ENCODE data around the gene ZFP91.

ZFP91 gene

GRCh38 chr11:58616594-58616993 is 37.7 kb downstream of the ZFP91 start:
- no peak overlapping the region for H3K23ac ChIP-seq (ENCODE audit: low read length)
- H3K9ac ChIP-seq (ENCODE audit: low read length), result no peak overlapping the region
- no peak overlapping the region for H2AFZ ChIP-seq (ENCODE audit: insufficient read depth, low read length, poor library complexity)
- no CpG with 5 or more reads among the region's 4 CpGs for WGBS (ENCODE audit: extremely low coverage, insufficient coverage, insufficient read length)
- H3K4ac ChIP-seq (ENCODE audit: low read depth, low read length), result no peak overlapping the region
- H2BK12ac ChIP-seq (ENCODE audit: low read length), result no peak overlapping the region
- no peaks in the 10 kb centered on the region for H3K27me3 ChIP-seq (ENCODE audit: insufficient read depth, low read length)
- H3K79me1 ChIP-seq (ENCODE audit: low read length), result no peaks in the 10 kb centered on the region
- no peaks in the 10 kb centered on the region for H3K9me3 ChIP-seq (ENCODE audit: insufficient read depth, low read depth, low read length)
- H4K12ac ChIP-seq (ENCODE audit: low read depth, low read length), result no peak overlapping the region
- no peak overlapping the region for H2BK5ac ChIP-seq (ENCODE audit: low read depth, low read length, poor library complexity)
- no peak overlapping the region for H3K4me3 ChIP-seq (ENCODE audit: low read depth, low read length)
- peaks cover 8 to 32% of the 10 kb centered on the region in 2 experiments for H3K36me3 ChIP-seq (ENCODE audit: control insufficient read depth in 1 of 2, insufficient read depth in 2 of 2, low read length in 2 of 2)
- H3K4me1 ChIP-seq (ENCODE audit: control insufficient read depth in 1 of 2, insufficient read depth in 2 of 2, low read length in 2 of 2), result no peaks in the 10 kb centered on the region
- H3K14ac ChIP-seq (ENCODE audit: low read length), result no peak overlapping the region
- no peak overlapping the region for H3K18ac ChIP-seq (ENCODE audit: low read length)
- no peak overlapping the region for H3K27ac ChIP-seq (ENCODE audit: low read depth, low read length)
- H2AK5ac ChIP-seq (ENCODE audit: low read length), result no peak overlapping the region
- DNase-seq, result no peak
- H2BK120ac ChIP-seq (ENCODE audit: insufficient read depth, low read length, poor library complexity), result no peak overlapping the region
- H4K8ac ChIP-seq (ENCODE audit: low read depth, low read length), result no peak overlapping the region
- H3K79me2 ChIP-seq (ENCODE audit: control insufficient read depth, insufficient read depth, low read length, poor library complexity), result no peaks in the 10 kb centered on the region
- no peak overlapping the region for H4K91ac ChIP-seq (ENCODE audit: low read depth, low read length)
- H3K4me2 ChIP-seq (ENCODE audit: low read length), result no peak overlapping the region

- H3K79me2 ChIP-seq (ENCODE audit: control insufficient read depth, insufficient read depth, low read length, poor library complexity), result no peaks in the 10 kb centered on the region
- H2BK5ac ChIP-seq (ENCODE audit: low read depth, low read length, poor library complexity), result no peak overlapping the region
- no peaks in the 10 kb centered on the region for H3K4me1 ChIP-seq (ENCODE audit: control insufficient read depth in 1 of 2, insufficient read depth in 2 of 2, low read length in 2 of 2)
- H4K8ac ChIP-seq (ENCODE audit: low read depth, low read length), result no peak overlapping the region
- H3K23ac ChIP-seq (ENCODE audit: low read length), result no peak overlapping the region
- peaks cover 11 to 31% of the 10 kb centered on the region in 2 experiments for H3K36me3 ChIP-seq (ENCODE audit: control insufficient read depth in 1 of 2, insufficient read depth in 2 of 2, low read length in 2 of 2)
- no peak overlapping the region for H4K91ac ChIP-seq (ENCODE audit: low read depth, low read length)
- H3K9ac ChIP-seq (ENCODE audit: low read length), result no peak overlapping the region
- no peak overlapping the region for H3K4ac ChIP-seq (ENCODE audit: low read depth, low read length)
- no peaks in the 10 kb centered on the region for H3K27me3 ChIP-seq (ENCODE audit: insufficient read depth, low read length)
- no peak for DNase-seq
- no CpG with 5 or more reads among the region's 4 CpGs for WGBS (ENCODE audit: extremely low coverage, insufficient coverage, insufficient read length)
- H3K14ac ChIP-seq (ENCODE audit: low read length), result no peak overlapping the region
- H3K27ac ChIP-seq (ENCODE audit: low read depth, low read length), result no peak overlapping the region
- H3K4me3 ChIP-seq (ENCODE audit: low read depth, low read length), result no peak overlapping the region
- no peak overlapping the region for H2BK12ac ChIP-seq (ENCODE audit: low read length)
- H3K79me1 ChIP-seq (ENCODE audit: low read length), result no peaks in the 10 kb centered on the region
- no peak overlapping the region for H3K4me2 ChIP-seq (ENCODE audit: low read length)
- no peak overlapping the region for H4K12ac ChIP-seq (ENCODE audit: low read depth, low read length)
- H3K9me3 ChIP-seq (ENCODE audit: insufficient read depth, low read depth, low read length), result no peaks in the 10 kb centered on the region
- H2BK120ac ChIP-seq (ENCODE audit: insufficient read depth, low read length, poor library complexity), result no peak overlapping the region
- H3K18ac ChIP-seq (ENCODE audit: low read length), result no peak overlapping the region
- H2AFZ ChIP-seq (ENCODE audit: insufficient read depth, low read length, poor library complexity), result no peak overlapping the region
- H2AK5ac ChIP-seq (ENCODE audit: low read length), result no peak overlapping the region
Observed at GRCh38 chr11:58617976-58618557, 39.2 kb downstream of the ZFP91 start.

- no peak overlapping the region for H2AK5ac ChIP-seq (ENCODE audit: low read length)
- H2BK120ac ChIP-seq (ENCODE audit: insufficient read depth, low read length, poor library complexity), result no peak overlapping the region
- no peak overlapping the region for H3K9ac ChIP-seq (ENCODE audit: low read length)
- H3K23ac ChIP-seq (ENCODE audit: low read length), result no peak overlapping the region
- no peak for DNase-seq
- no peaks in the 10 kb centered on the region for H3K27me3 ChIP-seq (ENCODE audit: insufficient read depth, low read length)
- H3K9me3 ChIP-seq (ENCODE audit: insufficient read depth, low read depth, low read length), result no peaks in the 10 kb centered on the region
- H2AFZ ChIP-seq (ENCODE audit: insufficient read depth, low read length, poor library complexity), result no peak overlapping the region
- H2BK5ac ChIP-seq (ENCODE audit: low read depth, low read length, poor library complexity), result no peak overlapping the region
- H2BK12ac ChIP-seq (ENCODE audit: low read length), result no peak overlapping the region
- no peak overlapping the region for H3K4me2 ChIP-seq (ENCODE audit: low read length)
- H4K12ac ChIP-seq (ENCODE audit: low read depth, low read length), result no peak overlapping the region
- no peak overlapping the region for H3K4me3 ChIP-seq (ENCODE audit: low read depth, low read length)
- no peak overlapping the region for H3K14ac ChIP-seq (ENCODE audit: low read length)
- no peak overlapping the region for H3K18ac ChIP-seq (ENCODE audit: low read length)
- no peak overlapping the region for H4K91ac ChIP-seq (ENCODE audit: low read depth, low read length)
- no peaks in the 10 kb centered on the region for H3K79me1 ChIP-seq (ENCODE audit: low read length)
- no peak overlapping the region for H3K4ac ChIP-seq (ENCODE audit: low read depth, low read length)
- H3K27ac ChIP-seq (ENCODE audit: low read depth, low read length), result no peak overlapping the region
- WGBS (ENCODE audit: extremely low coverage, insufficient coverage, insufficient read length), result no CpG with 5 or more reads among the region's 4 CpGs
- no peaks in the 10 kb centered on the region for H3K79me2 ChIP-seq (ENCODE audit: control insufficient read depth, insufficient read depth, low read length, poor library complexity)
- no peak overlapping the region for H4K8ac ChIP-seq (ENCODE audit: low read depth, low read length)
- H3K36me3 ChIP-seq (ENCODE audit: control insufficient read depth in 1 of 2, insufficient read depth in 2 of 2, low read length in 2 of 2), result peaks cover 19 to 38% of the 10 kb centered on the region in 2 experiments
- no peaks in the 10 kb centered on the region for H3K4me1 ChIP-seq (ENCODE audit: control insufficient read depth in 1 of 2, insufficient read depth in 2 of 2, low read length in 2 of 2)
Observed at GRCh38 chr11:58621586-58622262, 42.9 kb downstream of the ZFP91 start.

- Histone ChIP-seq H3K9me3 (ENCODE audit: insufficient read depth, low read depth, low read length) (no peaks in the 10 kb centered on the region), H2BK12ac (ENCODE audit: low read length) (no peak within 1 kb of the TSS), H2BK5ac (ENCODE audit: low read depth, low read length, poor library complexity) (no peak within 1 kb of the TSS), H2AK5ac (ENCODE audit: low read length) (no peak within 1 kb of the TSS), H3K79me1 (ENCODE audit: low read length) (no peaks in the 10 kb centered on the region), H2AFZ (ENCODE audit: insufficient read depth, low read length, poor library complexity) (no peak within 1 kb of the TSS), H3K36me3 (ENCODE audit: control insufficient read depth in 1 of 2, insufficient read depth in 2 of 2, low read length in 2 of 2) (peaks cover 16 to 35% of the 10 kb centered on the region in 2 experiments), H4K12ac (ENCODE audit: low read depth, low read length) (no peak within 1 kb of the TSS), H3K4me1 (ENCODE audit: control insufficient read depth in 1 of 2, insufficient read depth in 2 of 2, low read length in 2 of 2) (no peaks in the 10 kb centered on the region), H4K91ac (ENCODE audit: low read depth, low read length) (no peak within 1 kb of the TSS), H3K18ac (ENCODE audit: low read length) (no peak within 1 kb of the TSS), H3K79me2 (ENCODE audit: control insufficient read depth, insufficient read depth, low read length, poor library complexity) (no peaks in the 10 kb centered on the region), H3K4me3 (ENCODE audit: low read depth, low read length) (no peak within 1 kb of the TSS), H3K4me2 (ENCODE audit: low read length) (no peak within 1 kb of the TSS), H2BK120ac (ENCODE audit: insufficient read depth, low read length, poor library complexity) (no peak within 1 kb of the TSS), H3K4ac (ENCODE audit: low read depth, low read length) (no peak within 1 kb of the TSS), H3K27me3 (ENCODE audit: insufficient read depth, low read length) (no peaks in the 10 kb centered on the region), H3K14ac (ENCODE audit: low read length) (no peak within 1 kb of the TSS), H3K23ac (ENCODE audit: low read length) (no peak within 1 kb of the TSS), H3K9ac (ENCODE audit: low read length) (no peak within 1 kb of the TSS), H3K27ac (ENCODE audit: low read depth, low read length) (no peak within 1 kb of the TSS), H4K8ac (ENCODE audit: low read depth, low read length) (no peak within 1 kb of the TSS)
- peak; percentile 3 to 53 for DNase-seq
- no CpG with 5 or more reads among the region's 2 CpGs for WGBS (ENCODE audit: extremely low coverage, insufficient coverage, insufficient read length)
Observed at GRCh38 chr11:58622344-58622743, 43.5 kb downstream of the ZFP91 start, which contains the start of gene CNTF. CNTF (plus strand) TSS chr11:58622665; CDS start chr11:58622753, 88 bp downstream.

All from trophoblast cell (in vitro differentiated cells and primary cell).